ENCODE measurements around the gene GEN1. TPM values are rescaled to one million over a fixed set of nuclear protein-coding genes. Genes with fewer than 3 reads are reported as not detected.

Gene GEN1
- total and polyA plus RNA-seq, 2 of the 4 experiments (the other 2 are of a cell fraction), result 7.9 to 8.3 TPM

DNA sequence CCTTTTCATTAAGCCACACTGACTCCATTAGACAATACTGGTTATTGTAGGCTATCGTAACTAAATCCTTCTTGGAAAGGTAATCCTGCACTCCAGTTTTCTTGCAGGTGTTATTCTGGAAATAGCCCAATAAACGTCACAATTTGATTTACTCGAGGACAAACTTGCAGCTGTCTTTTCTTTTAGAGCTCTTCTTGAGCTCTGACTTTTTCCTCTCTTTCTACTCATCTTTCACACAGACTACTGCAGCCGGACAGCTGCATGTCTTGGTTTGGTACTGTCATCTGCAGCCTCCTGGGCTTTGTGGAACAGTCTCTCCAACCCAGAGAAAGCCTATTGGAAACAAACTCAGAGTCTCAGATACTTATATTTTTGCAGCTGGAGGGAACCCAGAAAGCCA is 39.4 kb downstream of the GEN1 start:
- no TSS peak for BruUV-seq (replicated peaks)
- DNase-seq (no peak), ATAC-seq (ENCODE audit: low read depth) (no peak)
- H4K20me1 ChIP-seq (ENCODE audit: insufficient read depth, low read length), result no peaks in the 10 kb centered on the region
- no peak overlapping the region for H3K9ac ChIP-seq (ENCODE audit: low read depth, low read length)
- no peak overlapping the region for H2BK15ac ChIP-seq (ENCODE audit: low read depth, low read length)
- no peak overlapping the region for H3K18ac ChIP-seq (ENCODE audit: low read depth, low read length)
- POLR2A ChIA-PET (ENCODE audit: unreplicated experiment), result no interaction called here
- H2BK5ac ChIP-seq (ENCODE audit: low read depth, low read length, poor library complexity, severe bottlenecking), result no peak overlapping the region
- no peak overlapping the region for H3K14ac ChIP-seq (replicated peaks; ENCODE audit: low read depth, low read length)
- no peaks in the 10 kb centered on the region for H3K36me3 ChIP-seq (ENCODE audit: control insufficient read depth, insufficient read depth, low read length)
- no peaks in the 10 kb centered on the region for H3K79me1 ChIP-seq (ENCODE audit: low read depth in 1 of 2, low read length in 2 of 2)
- no peak overlapping the region for H2AFZ ChIP-seq (replicated peaks; ENCODE audit: low read length, poor library complexity)
- H4K91ac ChIP-seq (ENCODE audit: insufficient read depth, low read depth, low read length), result no peak overlapping the region
- no peak overlapping the region for H3K23ac ChIP-seq (ENCODE audit: low read depth, low read length)
- no peak overlapping the region for H2BK20ac ChIP-seq (ENCODE audit: low read depth, low read length)
- WGBS, 2 experiments (ENCODE audit: extremely low coverage in 2 of 2, insufficient read length in 1 of 2), result 58% methylated on average over 3 of the region's 4 CpGs; no CpG with 5 or more reads in 1 of the 2 experiments
- H4K5ac ChIP-seq (ENCODE audit: low read depth, low read length), result no peak overlapping the region
- no peak overlapping the region for H2AK5ac ChIP-seq (ENCODE audit: low read depth, low read length)
- H3K4me2 ChIP-seq (ENCODE audit: low read depth, low read length), result no peak overlapping the region
- in situ Hi-C loops (cut with MboI; ENCODE audit: low sequenced_read_pairs), result no loop called here
- no peak overlapping the region for H4K8ac ChIP-seq (ENCODE audit: low read depth in 2 of 2, low read length in 2 of 2)
- H3K4me3 ChIP-seq (ENCODE audit: insufficient read depth, low read depth, low read length), result no peak overlapping the region
- H2AK9ac ChIP-seq (replicated peaks; ENCODE audit: low read depth, low read length, poor library complexity), result no peak overlapping the region
- intact Hi-C loops (cut with micrococcal nuclease), result no loop called here
- dilution Hi-C loops (cut with HindIII; ENCODE audit: low sequenced_read_pairs, unreplicated experiment), result no loop called here
- TF ChIP-seq RFX5 (IDR thresholded peaks at IDR 0.05; ENCODE audit: low read depth, low read length) (no peak), RAD21 (IDR thresholded peaks at IDR 0.05; ENCODE audit: low read length) (no peak), POLR2A (IDR thresholded peaks at IDR 0.05; ENCODE audit: low read depth, low read length) (no peak), USF2 (IDR thresholded peaks at IDR 0.05; ENCODE audit: low read depth, low read length) (no peak), BHLHE40 (IDR thresholded peaks at IDR 0.05; ENCODE audit: low read depth, low read length) (no peak), RCOR1 (IDR thresholded peaks at IDR 0.05; ENCODE audit: insufficient replicate concordance, low read length) (no peak), MXI1 (IDR thresholded peaks at IDR 0.05; ENCODE audit: borderline replicate concordance, low read depth, low read length) (no peak), CEBPB (IDR thresholded peaks at IDR 0.05; ENCODE audit: low read depth, low read length) (no peak), MAFK (IDR thresholded peaks at IDR 0.05; ENCODE audit: low read depth, low read length) (no peak), ELK1 (IDR thresholded peaks at IDR 0.05; ENCODE audit: borderline replicate concordance, low read depth, low read length) (no peak), SMC3 (IDR thresholded peaks at IDR 0.05; ENCODE audit: low read depth, low read length) (no peak)
- TF ChIP-seq, protein P1, sequence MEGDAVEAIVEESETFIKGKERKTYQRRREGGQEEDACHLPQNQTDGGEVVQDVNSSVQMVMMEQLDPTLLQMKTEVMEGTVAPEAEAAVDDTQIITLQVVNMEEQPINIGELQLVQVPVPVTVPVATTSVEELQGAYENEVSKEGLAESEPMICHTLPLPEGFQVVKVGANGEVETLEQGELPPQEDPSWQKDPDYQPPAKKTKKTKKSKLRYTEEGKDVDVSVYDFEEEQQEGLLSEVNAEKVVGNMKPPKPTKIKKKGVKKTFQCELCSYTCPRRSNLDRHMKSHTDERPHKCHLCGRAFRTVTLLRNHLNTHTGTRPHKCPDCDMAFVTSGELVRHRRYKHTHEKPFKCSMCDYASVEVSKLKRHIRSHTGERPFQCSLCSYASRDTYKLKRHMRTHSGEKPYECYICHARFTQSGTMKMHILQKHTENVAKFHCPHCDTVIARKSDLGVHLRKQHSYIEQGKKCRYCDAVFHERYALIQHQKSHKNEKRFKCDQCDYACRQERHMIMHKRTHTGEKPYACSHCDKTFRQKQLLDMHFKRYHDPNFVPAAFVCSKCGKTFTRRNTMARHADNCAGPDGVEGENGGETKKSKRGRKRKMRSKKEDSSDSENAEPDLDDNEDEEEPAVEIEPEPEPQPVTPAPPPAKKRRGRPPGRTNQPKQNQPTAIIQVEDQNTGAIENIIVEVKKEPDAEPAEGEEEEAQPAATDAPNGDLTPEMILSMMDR (conservative IDR thresholded peaks at IDR 0.05; ENCODE audit: low read depth, low read length), result no peak
- peaks cover 4% of the 10 kb centered on the region; the same call in 1 of the 2 replicates for H3K27me3 ChIP-seq (ENCODE audit: control insufficient read depth, insufficient read depth, low read length)
- CTCF ChIA-PET, result interaction anchor here (0.9 kb wide), 1 partner anchor 21 kb away, joined by 3 read pairs; no protein-coding TSS in a partner anchor
- H2BK120ac ChIP-seq (ENCODE audit: low read depth, low read length), result no peak overlapping the region
- no peak overlapping the region for H3K27ac ChIP-seq (ENCODE audit: insufficient read depth, low read length)
- H3K4me1 ChIP-seq (ENCODE audit: control insufficient read depth, insufficient read depth, low read length), result peaks cover 6% of the 10 kb centered on the region
- H3K9me3 ChIP-seq (ENCODE audit: control insufficient read depth, insufficient read depth, low read length), result no peaks in the 10 kb centered on the region
- no peak overlapping the region for H3K56ac ChIP-seq (ENCODE audit: extremely low read depth, insufficient read depth, low read length)
- H3K4ac ChIP-seq (ENCODE audit: low read depth, low read length), result no peak overlapping the region
- H3K9me1 ChIP-seq (ENCODE audit: insufficient read depth, low read length), result peaks cover 7% of the 10 kb centered on the region
